AG09319 (cell line): ENCODE measurements around the gene PDGFA.

Experiments
- DNase-seq: peaks from one replicate; pipeline ENCODE4 v3.0.0-alpha.2; 2010; ENCODE audit warnings: low read depth; ENCODE audit errors: extremely low read depth
- CTCF ChIP-seq: IDR thresholded peaks from 2 replicates; pipeline ENCODE4 v1.5.1; 2011; ENCODE audit warnings: low read depth, mild to moderate bottlenecking, inconsistent platforms, low read length, moderate library complexity

The PDGFA gene

GRCh38 chr7:514242-514641 lies 5.4 kb downstream of the PDGFA start:
- TF ChIP-seq CTCF: no peak
- no peak for DNase-seq

GRCh38 chr7:513521-514166 lies 6.0 kb downstream of the PDGFA start:
- DNase-seq: no peak
- no peak for TF ChIP-seq CTCF

- no peak for DNase-seq
- no peak for TF ChIP-seq CTCF
Observed at GRCh38 chr7:512541-513311, 6.9 kb downstream of the PDGFA start.

- TF ChIP-seq CTCF: no peak
- no peak for DNase-seq
Observed at GRCh38 chr7:512146-512510, 7.5 kb downstream of the PDGFA start.

GRCh38 chr7:511476-512145 lies 8.0 kb downstream of the PDGFA start:
- no peak for DNase-seq
- TF ChIP-seq CTCF: no peak

- TF ChIP-seq CTCF: no peak
- DNase-seq: no peak
Observed at GRCh38 chr7:510782-511281, 8.8 kb downstream of the PDGFA start.

GRCh38 chr7:510131-510481 lies 9.5 kb downstream of the PDGFA start:
- TF ChIP-seq CTCF: no peak
- DNase-seq: no peak
